Stimulated activated effector memory CD8-positive, alpha-beta T cell treated with anti-CD3 and anti-CD28 coated beads, Interleukin-12 subunit alpha, Interleukin-12 subunit beta, amount 100 ng/mL, for 72 hours (primary cell): Measurements from ENCODE around the gene SIGLEC6.
"Not testable (repeated sequence)": the region's sequence is repeated elsewhere in the genome, so short reads cannot be mapped to it uniquely, and the experiment has no call there.

ENCODE experiments used
- ATAC-seq: fragments of 150-1000 bp; cut with Tn5 transposase; 2 replicates; pipeline ENCODE4 v1.10.0; 2021
- DNase-seq, 2 donors: peaks; one replicate each; pipeline ENCODE4 v3.0.0; 2021 to 2022; ENCODE audit warnings: low spot score in 2 of 2
- H3K27ac Mint-ChIP-seq: one replicate; pipeline ENCODE4 v1.8.0; 2022; ENCODE audit warnings: mild to moderate bottlenecking, mixed read lengths
- H3K36me3 Mint-ChIP-seq: one replicate; pipeline ENCODE4 v1.8.0; 2022; ENCODE audit warnings: mild to moderate bottlenecking, mixed read lengths
- H3K4me1 Mint-ChIP-seq: one replicate; pipeline ENCODE4 v1.8.0; 2022; ENCODE audit warnings: mixed read lengths
- H3K4me3 Mint-ChIP-seq: one replicate; pipeline ENCODE4 v1.8.0; 2022; ENCODE audit warnings: mild to moderate bottlenecking, mixed read lengths
- H3K9me3 Mint-ChIP-seq: one replicate; pipeline ENCODE4 v1.8.0; 2022; ENCODE audit warnings: mixed read lengths

Gene SIGLEC6

GRCh38 chr19:51505904-51506303, 25.6 kb downstream of the SIGLEC6 start:
- Mint-ChIP-seq H3K4me3 (no peak overlapping the region), H3K9me3 (peaks cover 4% of the 10 kb centered on the region), H3K36me3 (no peaks in the 10 kb centered on the region), H3K27ac (peak overlapping the region; percentile 5), H3K4me1 (peaks cover 24% of the 10 kb centered on the region)
- DNase-seq = no peak
- ATAC-seq = no peak

GRCh38 chr19:51503896-51504295, 27.6 kb downstream of the SIGLEC6 start:
- DNase-seq (no peak), ATAC-seq (no peak)
- Mint-ChIP-seq H3K4me1 (peaks cover 16% of the 10 kb centered on the region), H3K36me3 (no peaks in the 10 kb centered on the region), H3K27ac (no peak overlapping the region), H3K4me3 (no peak overlapping the region), H3K9me3 (peaks cover 4% of the 10 kb centered on the region)

DNA sequence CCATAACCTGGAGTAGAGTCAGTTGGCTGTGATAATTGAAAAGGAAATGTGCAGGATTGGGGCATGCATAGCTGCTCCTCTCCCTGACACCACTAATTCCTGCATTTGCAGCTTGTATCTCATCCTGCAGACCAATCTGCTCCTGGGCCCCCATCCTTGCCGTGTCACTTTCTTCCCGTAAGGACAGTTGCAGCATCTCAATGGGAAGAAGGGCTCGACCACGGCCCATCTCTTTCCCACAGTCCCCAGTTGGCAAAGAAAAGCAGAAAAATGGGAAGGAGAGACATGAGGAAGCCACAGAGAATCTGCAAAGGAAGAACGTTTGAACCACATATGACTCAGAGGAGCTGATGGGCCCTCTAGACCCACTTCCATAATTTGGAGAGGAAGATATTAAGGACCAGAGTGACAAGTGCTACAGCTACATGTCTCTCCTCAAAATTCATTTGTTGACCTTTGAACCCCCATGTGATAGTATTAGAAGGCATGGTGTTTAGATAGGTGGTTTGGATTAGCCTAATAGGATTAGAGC, 28.1 kb downstream of the SIGLEC6 start:
- H3K9me3 Mint-ChIP-seq = peaks cover 4% of the 10 kb centered on the region
- H3K36me3 Mint-ChIP-seq = no peaks in the 10 kb centered on the region
- H3K4me3 Mint-ChIP-seq = no peak overlapping the region

DNA sequence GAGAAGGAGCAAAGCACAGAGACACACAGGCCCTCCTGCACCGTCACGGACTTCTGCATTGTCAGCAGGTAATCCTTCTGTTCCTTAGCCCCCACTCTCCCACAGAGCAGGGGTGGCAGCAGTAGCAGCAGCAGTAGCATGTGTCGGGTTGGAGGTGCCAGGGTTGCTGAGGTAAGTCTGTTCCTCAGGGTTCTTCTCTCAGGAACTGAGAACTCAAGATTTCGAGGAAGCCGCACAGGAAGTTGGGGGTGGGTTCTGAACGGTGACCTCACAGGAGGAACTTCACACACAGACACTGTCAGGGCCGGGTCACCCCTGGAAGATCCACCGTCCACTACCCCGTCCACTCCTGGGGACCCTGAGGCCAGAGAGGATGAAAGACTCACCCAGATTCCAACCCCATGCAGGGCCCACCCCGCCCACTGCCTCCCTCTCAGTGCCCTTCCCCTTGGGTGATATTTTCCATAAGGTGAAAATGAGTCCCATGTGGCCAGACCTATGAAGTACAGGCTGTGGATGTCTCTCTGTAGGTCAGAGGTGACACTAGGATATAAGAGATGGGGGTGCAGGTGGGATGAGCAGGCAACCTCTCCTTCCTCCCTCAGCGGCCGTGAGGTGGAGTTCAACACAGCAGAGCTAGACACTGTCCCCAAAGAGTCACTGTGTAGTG, 29.7 kb downstream of the SIGLEC6 start, which contains the start of gene SIGLEC12:
Gene SIGLEC12 (minus strand): TSS at position 207 of the 670 bp plus-strand sequence. CDS start 67 bp downstream, at position 140.
- no peak for DNase-seq
- Mint-ChIP-seq H3K36me3 (no peaks in the 10 kb centered on the region), H3K27ac (peak within 1 kb of the TSS; percentile 79), H3K4me3 (peak within 1 kb of the TSS; percentile 35), H3K9me3 (peaks cover 4% of the 10 kb centered on the region), H3K4me1 (peaks cover 16% of the 10 kb centered on the region)
- peak; percentile 56 for ATAC-seq

More for the DNA sequence above, 28.1 kb downstream of the SIGLEC6 start:
- no peak for ATAC-seq
- H3K27ac Mint-ChIP-seq = no peak overlapping the region
- no peak for DNase-seq
- peaks cover 16% of the 10 kb centered on the region for H3K4me1 Mint-ChIP-seq

DNA sequence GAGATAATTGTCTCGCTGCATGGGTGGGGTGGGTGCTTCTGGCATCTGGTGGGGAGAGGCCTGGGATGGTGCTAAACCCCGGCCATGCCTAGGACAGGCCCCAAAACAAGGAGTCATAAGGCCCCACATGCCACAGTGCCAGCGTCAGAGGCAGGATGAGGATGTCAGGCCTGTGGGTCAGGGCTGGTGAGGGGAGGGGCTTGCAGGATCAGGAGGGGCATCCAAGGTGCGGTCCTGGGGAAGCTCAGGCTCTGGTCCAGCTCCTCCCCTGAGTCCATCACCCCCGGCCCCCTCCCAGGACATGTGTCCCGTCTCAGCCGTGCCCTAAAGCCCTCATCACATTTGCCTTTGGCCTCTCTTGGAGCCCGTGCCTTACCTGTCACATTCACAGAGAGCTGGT, 30.5 kb downstream of the SIGLEC6 start:
- Mint-ChIP-seq H3K4me1 (peaks cover 16% of the 10 kb centered on the region), H3K4me3 (peak overlapping the region; percentile 35), H3K27ac (peak overlapping the region; percentile 79)
- not testable (repeated sequence) for DNase-seq, H3K36me3 Mint-ChIP-seq, ATAC-seq, H3K9me3 Mint-ChIP-seq

DNA sequence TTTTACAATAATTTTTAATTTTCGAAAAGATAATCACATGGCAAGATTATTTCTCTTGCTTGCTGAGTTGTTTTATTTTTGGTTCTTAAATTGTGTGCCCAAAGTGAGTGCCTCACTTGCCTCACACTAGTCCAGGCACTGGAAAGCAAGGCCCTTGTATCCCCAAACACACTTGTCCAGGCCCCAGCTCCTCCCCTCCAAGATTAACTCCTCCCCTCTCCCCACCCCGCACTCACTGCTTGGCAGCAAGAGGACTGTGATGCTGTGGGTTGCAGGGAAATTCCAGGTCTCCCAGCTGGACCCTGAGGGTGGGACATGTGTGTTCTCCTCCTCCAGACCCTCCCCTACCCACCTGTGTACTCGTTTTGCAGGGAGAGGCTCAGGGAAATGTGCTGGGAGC, 33.8 kb downstream of the SIGLEC6 start:
- Mint-ChIP-seq H3K9me3 (peaks cover 8% of the 10 kb centered on the region), H3K4me3 (no peak overlapping the region), H3K36me3 (no peaks in the 10 kb centered on the region), H3K27ac (no peak overlapping the region), H3K4me1 (peaks cover 27% of the 10 kb centered on the region)
- ATAC-seq = no peak
- no peak for DNase-seq

DNA sequence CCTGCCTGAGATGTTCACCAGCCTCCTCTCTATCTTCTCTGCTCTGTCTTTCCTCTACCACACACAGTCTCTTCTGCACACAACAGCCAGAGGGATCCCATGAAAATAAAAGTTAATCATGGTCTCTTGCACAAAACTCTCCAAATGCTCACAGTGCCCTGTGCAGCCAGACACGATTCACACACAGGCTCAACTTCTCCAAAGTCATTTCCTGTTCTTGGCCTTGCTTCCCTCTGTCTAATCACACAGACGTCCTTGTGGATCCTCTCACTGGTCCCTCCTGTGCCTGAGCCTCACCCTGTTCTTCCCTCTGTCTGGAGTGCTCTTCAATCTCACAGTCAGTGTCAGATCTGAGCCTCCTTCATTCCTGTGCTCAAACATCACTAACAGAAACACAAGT, 37.7 kb downstream of the SIGLEC6 start:
- Mint-ChIP-seq H3K4me3 (no peak overlapping the region), H3K36me3 (no peaks in the 10 kb centered on the region), H3K9me3 (peaks cover 8% of the 10 kb centered on the region), H3K4me1 (peaks cover 18% of the 10 kb centered on the region), H3K27ac (no peak overlapping the region)
- ATAC-seq = no peak
- no peak for DNase-seq

DNA sequence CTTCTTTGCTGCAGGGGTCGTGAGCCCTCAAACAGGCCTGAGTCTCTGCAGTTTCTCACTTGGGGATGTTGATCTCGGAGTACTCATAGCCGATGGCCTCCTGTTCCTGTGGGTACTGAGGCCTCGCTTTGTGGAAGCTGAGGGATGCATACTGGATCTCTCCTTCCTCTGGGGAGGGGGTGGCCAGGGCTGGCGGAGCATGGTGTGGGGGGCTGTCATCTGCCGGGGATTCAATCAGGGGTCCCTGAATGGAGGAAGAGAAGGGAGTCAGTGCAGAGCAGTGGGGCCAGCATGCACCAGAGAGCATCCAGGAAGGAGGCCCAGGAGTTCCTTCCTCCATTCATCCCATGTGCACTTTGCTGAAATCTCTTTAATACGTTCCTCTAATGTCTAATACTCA, 39.9 kb downstream of the SIGLEC6 start:
- Mint-ChIP-seq H3K4me1 (peaks cover 24% of the 10 kb centered on the region), H3K9me3 (peaks cover 8% of the 10 kb centered on the region), H3K4me3 (no peak overlapping the region), H3K27ac (no peak overlapping the region), H3K36me3 (no peaks in the 10 kb centered on the region)
- DNase-seq = no peak
- no peak for ATAC-seq

GRCh38 chr19:51490676-51491075, 40.8 kb downstream of the SIGLEC6 start:
- Mint-ChIP-seq H3K27ac (no peak overlapping the region), H3K9me3 (peaks cover 8% of the 10 kb centered on the region), H3K4me3 (no peak overlapping the region), H3K4me1 (peaks cover 24% of the 10 kb centered on the region), H3K36me3 (no peaks in the 10 kb centered on the region)
- ATAC-seq (no peak), DNase-seq (no peak)

DNA sequence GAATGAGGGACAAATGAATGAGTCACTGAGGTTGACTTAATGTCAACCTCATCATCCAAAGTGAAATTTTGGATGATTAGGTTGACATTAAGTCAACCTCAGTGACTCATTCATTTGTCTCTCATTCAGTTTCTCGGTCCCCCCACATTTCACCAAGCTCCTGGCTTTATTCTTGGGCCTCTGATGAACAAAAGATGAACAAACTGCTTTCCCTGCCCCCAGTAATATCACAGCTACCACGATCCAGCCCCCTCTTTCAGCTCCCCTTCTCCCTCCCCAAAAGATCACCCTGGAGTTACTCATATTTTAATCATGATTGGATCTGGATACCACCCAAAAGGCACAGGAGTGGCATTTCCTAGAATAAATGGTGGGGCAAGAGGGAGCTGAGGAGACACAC, 42.4 kb downstream of the SIGLEC6 start:
- no peak overlapping the region for H3K4me3 Mint-ChIP-seq
- ATAC-seq (peak; percentile 86), DNase-seq (no peak)
- H3K36me3 Mint-ChIP-seq = no peaks in the 10 kb centered on the region
- H3K27ac Mint-ChIP-seq = peak overlapping the region; percentile 19
- peaks cover 24% of the 10 kb centered on the region for H3K4me1 Mint-ChIP-seq
- H3K9me3 Mint-ChIP-seq = peaks cover 8% of the 10 kb centered on the region

DNA sequence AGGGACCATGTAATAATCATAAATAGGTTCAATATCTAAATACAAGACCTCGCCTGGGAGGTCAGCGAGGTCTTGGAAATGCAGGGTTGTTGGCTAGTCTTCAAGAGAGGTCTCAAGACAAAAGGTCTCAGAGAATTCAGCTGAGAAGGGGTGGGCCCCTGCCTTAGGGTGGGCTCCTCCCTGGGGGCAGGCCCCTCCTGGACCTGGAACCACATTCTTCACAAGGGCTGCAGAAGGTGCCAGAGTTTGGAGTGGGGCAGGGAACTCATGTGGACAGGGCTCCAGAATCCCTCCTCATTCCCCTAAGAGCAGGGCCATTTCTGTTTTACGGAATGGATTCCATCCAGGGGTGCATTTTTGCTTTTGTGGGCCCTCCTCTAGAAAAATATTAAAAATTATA, 43.0 kb downstream of the SIGLEC6 start:
- H3K27ac Mint-ChIP-seq = no peak overlapping the region
- H3K4me3 Mint-ChIP-seq = no peak overlapping the region
- peaks cover 2% of the 10 kb centered on the region for H3K9me3 Mint-ChIP-seq
- no peaks in the 10 kb centered on the region for H3K36me3 Mint-ChIP-seq
- DNase-seq (no peak), ATAC-seq (no peak)
- H3K4me1 Mint-ChIP-seq = peaks cover 20% of the 10 kb centered on the region

DNA sequence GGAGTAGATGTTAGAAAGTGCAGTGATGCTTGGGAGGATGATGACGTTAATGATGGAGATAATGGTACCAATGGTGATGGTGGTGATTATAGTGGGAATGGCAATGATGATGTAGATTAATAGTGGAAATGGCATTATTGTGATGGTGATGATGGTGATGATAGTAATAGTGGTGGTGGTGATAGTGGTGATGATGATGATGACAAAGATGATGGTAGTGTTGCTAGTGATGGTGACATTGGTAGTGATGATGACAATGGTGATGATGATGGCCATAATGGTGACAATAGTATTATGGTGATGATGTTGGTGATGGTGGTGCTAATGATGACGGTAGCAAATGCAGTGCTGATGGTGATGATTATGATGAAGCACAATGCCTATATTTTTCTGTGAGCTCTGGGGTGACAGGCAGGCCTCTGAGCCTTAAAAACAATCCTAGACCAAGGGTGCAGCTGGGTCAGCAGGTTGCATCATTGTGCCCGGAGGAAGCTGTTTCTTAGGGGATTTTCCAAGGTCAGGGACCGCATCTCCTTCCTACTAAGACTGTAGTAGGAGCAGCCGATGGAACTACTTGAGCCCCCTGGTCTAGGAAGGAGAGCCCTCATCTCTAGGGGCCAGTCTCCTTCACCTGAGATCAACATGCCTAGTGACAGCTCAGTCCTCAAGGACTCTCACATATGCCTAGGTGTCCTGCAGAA, 45.4 kb downstream of the SIGLEC6 start:
- no peak overlapping the region for H3K4me3 Mint-ChIP-seq
- H3K27ac Mint-ChIP-seq = no peak overlapping the region
- H3K9me3 Mint-ChIP-seq = no peaks in the 10 kb centered on the region
- peaks cover 13% of the 10 kb centered on the region for H3K4me1 Mint-ChIP-seq
- H3K36me3 Mint-ChIP-seq = no peaks in the 10 kb centered on the region
- ATAC-seq (no peak), DNase-seq (no peak)

DNA sequence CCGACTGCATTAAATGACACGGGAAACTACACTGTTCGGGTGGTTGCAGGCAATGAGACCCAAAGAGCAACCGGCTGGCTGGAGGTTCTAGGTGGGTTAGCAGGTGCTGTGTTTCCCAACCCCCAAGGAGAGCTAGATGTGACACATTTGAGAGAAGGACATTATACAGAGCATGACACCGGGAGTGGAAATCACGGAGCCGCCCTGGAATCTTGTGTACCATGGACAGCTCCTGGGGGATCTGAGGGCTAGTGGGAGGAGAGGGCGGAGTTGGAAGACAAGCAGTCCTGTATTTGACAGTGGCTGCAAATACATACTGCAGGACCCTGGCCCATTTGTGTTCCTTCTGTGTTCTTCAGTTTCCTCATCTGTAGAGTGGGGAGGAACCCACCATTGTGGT, 50.9 kb downstream of the SIGLEC6 start:
- Mint-ChIP-seq H3K4me3 (no peak overlapping the region), H3K27ac (no peak overlapping the region)
- DNase-seq = no peak

DNA sequence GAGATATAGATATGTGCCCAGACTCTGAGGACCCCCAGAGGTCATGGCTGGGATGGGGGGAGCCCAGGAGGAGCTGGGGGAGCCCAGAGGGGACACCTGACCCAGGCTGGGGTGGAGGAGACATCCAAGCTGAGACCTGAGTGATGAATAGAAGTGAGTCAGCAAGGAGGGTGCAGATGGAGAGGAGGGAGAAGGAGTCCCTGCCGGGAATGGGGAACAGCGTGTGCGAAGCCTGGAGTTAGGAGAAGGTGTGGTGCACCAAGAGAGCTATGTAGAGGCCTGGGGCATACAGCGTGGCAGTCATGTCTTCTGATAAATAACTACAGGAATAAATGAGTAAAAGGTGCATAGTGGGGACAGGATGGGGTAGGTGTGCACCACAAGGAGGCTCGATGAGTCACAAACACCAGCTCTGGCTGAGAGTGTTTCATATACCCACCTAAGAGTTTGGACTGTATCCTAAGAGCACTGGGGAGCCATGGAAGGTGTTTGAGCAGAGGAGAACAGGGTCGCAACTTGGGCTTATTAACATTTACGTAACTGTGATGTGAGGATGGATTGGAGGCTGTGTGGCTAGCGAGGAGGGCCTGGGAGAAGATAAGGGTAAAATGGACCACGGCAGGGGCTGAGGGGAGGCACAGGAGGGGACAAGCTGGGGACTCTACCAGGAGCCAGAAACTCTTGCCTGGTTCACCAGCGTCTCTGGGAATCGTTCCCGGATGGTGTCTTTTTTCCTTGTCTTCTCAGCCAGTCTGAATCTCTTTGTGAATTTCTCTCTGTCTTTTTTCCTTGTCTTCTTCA, 51.7 kb downstream of the SIGLEC6 start:
- no peaks in the 10 kb centered on the region for H3K36me3 Mint-ChIP-seq
- no peak overlapping the region for H3K4me3 Mint-ChIP-seq
- DNase-seq (no peak), ATAC-seq (peak; percentile 96)
- H3K4me1 Mint-ChIP-seq = peaks cover 19% of the 10 kb centered on the region
- H3K9me3 Mint-ChIP-seq = peaks cover 3% of the 10 kb centered on the region
- no peak overlapping the region for H3K27ac Mint-ChIP-seq

More for the DNA sequence above, 50.9 kb downstream of the SIGLEC6 start:
- ATAC-seq = no peak
- Mint-ChIP-seq H3K4me1 (peaks cover 19% of the 10 kb centered on the region), H3K9me3 (peaks cover 3% of the 10 kb centered on the region), H3K36me3 (no peaks in the 10 kb centered on the region)
